ENCODE measurements around the gene CCDC90B.

GRCh38 chr11:83221694-83222093 lies 64.5 kb downstream of the CCDC90B start:
- no peak for TF ChIP-seq MAX (IDR thresholded peaks at IDR 0.05)
- TF ChIP-seq CTCF (IDR thresholded peaks at IDR 0.05; ENCODE audit: low read depth, low read length, missing input control): no peak
- no peak for TF ChIP-seq REST (IDR thresholded peaks at IDR 0.05)
- TF ChIP-seq SP1 (IDR thresholded peaks at IDR 0.05): no peak
- TF ChIP-seq TAF1 (conservative IDR thresholded peaks at IDR 0.05): no peak
- no peak for TF ChIP-seq FOXA1 (IDR thresholded peaks at IDR 0.05)
- TF ChIP-seq GABPA (IDR thresholded peaks at IDR 0.05 in 1 of 2, conservative IDR thresholded peaks at IDR 0.05 in 1 of 2): no peak
- TF ChIP-seq EGR1 (IDR thresholded peaks at IDR 0.05; ENCODE audit: low read depth in 2 of 2): no peak

All from liver (tissue), 3 donors.